LNCaP clone FGC (cell line): ENCODE data around the gene COL12A1.

Experiments
- DNase-seq: peaks from one replicate; pipeline ENCODE4 v3.0.0-alpha.2; 2011; ENCODE audit warnings: low read depth
- H3K4me3 ChIP-seq: 2 replicates; pipeline ENCODE4 v1.5.1; 2011; ENCODE audit warnings: mild to moderate bottlenecking, low read depth, low read length, control low read depth
- TF ChIP-seq, protein P1 (sequence below): IDR thresholded peaks from 2 replicates; pipeline ENCODE4 v1.5.1; 2012; ENCODE audit warnings: mild to moderate bottlenecking; ENCODE audit not compliant: control insufficient read depth, insufficient read depth; ENCODE audit errors: extremely low read depth

Gene COL12A1

DNA sequence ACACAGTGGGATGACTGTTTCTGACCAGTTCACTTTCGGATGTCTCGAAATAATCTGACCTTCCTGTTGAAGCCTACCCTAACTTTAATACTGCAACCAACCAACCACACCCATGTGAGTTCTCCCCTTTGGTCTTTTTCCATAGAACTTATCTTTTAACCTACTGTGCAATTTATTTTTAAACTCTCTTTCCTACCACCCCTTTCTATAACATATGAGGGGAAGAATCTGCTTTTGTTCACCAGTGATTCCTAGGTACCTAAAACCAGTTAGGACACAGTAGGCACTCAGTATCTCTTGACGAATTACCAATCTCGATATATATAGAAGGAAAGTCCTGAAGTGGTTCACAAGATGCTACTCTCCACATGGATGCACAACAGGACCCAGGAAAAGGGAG is 30.8 kb upstream of the COL12A1 start:
- no peak overlapping the region for H3K4me3 ChIP-seq
- no peak for DNase-seq
- TF ChIP-seq, protein P1, sequence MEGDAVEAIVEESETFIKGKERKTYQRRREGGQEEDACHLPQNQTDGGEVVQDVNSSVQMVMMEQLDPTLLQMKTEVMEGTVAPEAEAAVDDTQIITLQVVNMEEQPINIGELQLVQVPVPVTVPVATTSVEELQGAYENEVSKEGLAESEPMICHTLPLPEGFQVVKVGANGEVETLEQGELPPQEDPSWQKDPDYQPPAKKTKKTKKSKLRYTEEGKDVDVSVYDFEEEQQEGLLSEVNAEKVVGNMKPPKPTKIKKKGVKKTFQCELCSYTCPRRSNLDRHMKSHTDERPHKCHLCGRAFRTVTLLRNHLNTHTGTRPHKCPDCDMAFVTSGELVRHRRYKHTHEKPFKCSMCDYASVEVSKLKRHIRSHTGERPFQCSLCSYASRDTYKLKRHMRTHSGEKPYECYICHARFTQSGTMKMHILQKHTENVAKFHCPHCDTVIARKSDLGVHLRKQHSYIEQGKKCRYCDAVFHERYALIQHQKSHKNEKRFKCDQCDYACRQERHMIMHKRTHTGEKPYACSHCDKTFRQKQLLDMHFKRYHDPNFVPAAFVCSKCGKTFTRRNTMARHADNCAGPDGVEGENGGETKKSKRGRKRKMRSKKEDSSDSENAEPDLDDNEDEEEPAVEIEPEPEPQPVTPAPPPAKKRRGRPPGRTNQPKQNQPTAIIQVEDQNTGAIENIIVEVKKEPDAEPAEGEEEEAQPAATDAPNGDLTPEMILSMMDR = no peak

DNA sequence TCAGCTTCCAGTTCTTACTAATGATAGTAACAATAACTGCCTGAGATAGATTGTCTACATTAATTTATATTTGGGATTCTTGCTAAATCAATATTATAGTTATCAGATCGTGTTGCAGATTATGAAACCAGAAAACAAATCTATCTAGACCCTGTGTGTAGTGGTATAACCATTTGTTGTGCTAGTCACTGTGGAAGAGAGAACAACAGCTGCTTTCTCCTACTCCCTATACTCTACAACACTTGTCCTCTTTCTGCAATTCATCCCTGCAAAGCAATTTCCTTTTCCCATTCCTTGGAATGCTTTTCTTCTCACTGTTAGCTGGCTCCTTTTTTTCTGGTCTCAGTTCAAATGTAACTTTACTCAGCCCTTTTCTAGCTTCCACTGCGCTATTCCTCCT is 29.4 kb upstream of the COL12A1 start:
- DNase-seq = no peak
- TF ChIP-seq, protein P1 = no peak
- no peak overlapping the region for H3K4me3 ChIP-seq

- H3K4me3 ChIP-seq = no peak overlapping the region
- TF ChIP-seq, protein P1 = no peak
- no peak for DNase-seq
Observed at GRCh38 chr6:75234126-75234865, 28.4 kb upstream of the COL12A1 start.

DNA sequence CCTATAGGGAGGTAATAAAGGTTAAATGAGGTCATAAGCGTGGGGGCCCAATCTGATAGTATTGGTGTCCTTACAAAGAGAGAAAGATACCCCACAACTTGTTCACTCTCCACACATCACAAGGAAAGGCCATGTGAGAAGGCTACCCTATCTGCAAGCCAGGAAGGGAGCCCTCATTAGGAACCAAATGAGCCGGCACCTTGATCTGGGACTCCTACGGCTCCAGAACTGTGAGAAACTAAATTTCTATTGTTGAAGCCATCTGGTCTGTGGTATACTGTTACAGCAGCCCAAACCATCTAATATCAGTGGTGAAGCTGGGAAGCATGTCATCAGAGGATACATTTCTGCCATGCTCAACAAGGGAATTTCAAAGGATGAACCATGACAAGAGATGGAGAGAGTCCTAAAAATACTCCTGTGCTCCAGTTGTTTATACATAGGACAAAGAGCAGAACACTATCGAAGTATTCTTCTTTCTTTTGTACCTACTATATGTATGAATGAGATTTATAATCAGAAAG is 27.3 kb upstream of the COL12A1 start:
- no peak for DNase-seq
- TF ChIP-seq, protein P1 = no peak
- H3K4me3 ChIP-seq = no peak overlapping the region

- no peak overlapping the region for H3K4me3 ChIP-seq
- TF ChIP-seq, protein P1 = peak; percentile 74
- DNase-seq = no peak
Observed at GRCh38 chr6:75230484-75231325, 24.9 kb upstream of the COL12A1 start.

DNA sequence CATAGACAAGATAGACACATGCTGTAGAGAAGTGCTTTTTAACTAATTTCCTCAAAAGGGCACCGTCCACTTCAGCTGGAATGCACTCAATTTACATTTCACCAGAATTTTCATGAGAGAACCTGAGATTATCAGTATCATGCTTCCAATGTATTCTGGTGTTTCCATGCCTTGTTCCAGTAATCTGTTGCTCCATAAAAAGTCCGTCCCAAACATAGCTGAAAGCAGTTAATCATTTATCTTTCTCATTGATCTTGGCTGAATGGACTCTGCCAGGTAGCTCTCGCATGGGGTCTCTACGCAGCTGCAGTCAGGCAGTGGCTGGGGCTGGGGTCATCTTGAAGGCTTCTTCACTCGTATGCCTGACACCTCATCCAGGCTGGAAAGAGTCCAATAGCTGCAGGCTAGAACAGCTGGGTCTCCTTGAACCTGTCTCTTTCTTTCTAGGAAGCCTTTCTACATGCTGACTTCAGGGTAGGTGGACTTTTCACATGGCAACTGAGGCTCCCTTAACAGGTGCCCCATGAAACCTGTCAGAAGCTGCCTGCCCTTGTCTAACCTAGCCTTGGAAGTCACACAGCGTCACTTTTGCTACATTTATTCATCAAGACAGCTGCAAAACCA is 18.6 kb upstream of the COL12A1 start:
- DNase-seq = no peak
- TF ChIP-seq, protein P1 = no peak
- no peak overlapping the region for H3K4me3 ChIP-seq
